GM21619 (cell line): ENCODE data around the gene XYLT2.
A peak's percentile ranks its signal among the peaks of the same experiment; 100 is the strongest.
"Not testable (repeated sequence)": the region's sequence is repeated elsewhere in the genome, so short reads cannot be mapped to it uniquely, and the experiment has no call there.

Experiments
- ATAC-seq: cut with Tn5 transposase; IDR thresholded peaks from one replicate; pipeline ENCODE4 v1.9.1; 2021; ENCODE audit not compliant: unreplicated experiment

Gene XYLT2

GRCh38 chr17:50388728-50389127, 42.8 kb downstream of the XYLT2 start:
- no peak for ATAC-seq

DNA sequence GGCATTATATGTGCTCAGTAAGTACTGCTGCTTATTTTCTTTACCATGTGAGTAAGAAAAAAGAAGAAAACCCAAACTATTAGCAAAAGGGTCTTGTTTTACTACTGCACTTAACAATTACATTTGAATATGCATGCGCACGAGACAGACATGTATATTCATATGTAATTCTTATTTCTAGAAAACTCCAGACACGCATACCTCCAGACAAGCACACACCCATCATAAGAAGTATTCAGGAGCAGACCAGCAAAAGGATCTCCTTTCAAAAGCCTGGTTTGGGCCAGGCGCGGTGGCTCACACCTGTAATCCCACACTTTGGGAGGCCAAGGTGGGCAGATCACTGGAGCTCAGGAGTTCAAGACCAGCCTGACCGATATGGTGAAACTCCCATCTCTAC, 43.6 kb downstream of the XYLT2 start:
- ATAC-seq = no peak

GRCh38 chr17:50392621-50393020, 46.7 kb downstream of the XYLT2 start:
- ATAC-seq = no peak

DNA sequence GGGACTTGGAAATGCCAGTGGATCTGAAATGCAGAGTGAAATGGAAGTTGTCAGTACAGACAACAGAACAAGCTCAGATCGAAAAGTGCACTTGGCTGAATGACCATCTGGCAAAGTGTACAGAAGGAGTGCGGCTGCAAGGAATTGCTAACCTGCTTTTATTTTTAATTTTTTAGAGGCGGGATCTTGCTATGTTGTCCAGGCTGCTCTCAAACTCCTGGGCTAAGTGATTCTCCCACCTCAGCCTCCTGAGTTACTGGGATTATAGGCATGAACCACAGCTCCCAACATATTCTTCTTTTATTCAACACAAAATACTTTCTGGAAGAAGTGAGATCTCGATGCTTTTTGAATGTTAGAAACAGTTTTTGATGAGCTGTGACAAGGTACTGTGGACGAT, 47.8 kb downstream of the XYLT2 start:
- ATAC-seq = no peak

- ATAC-seq = no peak
Measured at GRCh38 chr17:50394711-50395110, 48.8 kb downstream of the XYLT2 start.

GRCh38 chr17:50396261-50397110, 50.6 kb downstream of the XYLT2 start:
- ATAC-seq = peak; percentile 10

DNA sequence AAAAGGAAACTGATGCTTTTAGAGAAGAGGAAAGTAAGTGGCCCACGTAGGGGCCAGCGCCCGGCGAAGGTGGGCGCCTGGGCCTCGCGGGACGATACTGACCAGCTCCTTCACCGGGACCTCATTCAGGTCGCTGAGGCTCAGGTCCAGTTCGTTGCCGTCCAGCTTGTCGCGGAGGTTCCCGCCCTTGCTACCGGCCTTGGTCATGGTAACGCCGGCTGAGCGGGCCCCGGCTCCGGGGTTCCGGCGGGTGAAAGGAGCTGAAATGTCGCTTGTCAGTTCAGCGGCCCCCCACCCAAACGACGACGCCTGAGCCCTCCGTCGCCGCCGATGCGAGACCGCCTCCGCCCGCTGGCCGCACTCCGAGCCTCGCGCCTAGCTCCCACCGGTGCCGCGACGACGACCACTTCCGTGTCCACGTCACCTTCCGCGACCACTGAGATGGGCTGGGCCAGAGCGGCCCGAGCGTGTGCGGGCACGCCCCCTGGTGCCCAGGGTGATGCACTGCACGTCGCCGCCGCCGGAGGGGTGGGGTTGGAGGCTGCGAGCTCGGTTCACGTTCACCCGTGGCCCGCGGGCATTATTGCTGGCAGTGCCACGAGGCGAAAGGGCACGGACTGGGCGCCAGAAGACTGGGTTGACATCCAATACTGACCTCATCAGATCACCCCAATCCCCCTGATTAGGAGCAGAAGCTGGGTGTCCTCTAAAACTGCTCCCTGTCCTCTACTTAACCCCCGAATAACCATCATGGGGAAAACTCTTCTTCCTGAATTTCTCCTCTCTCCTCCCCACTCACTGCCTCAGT, 51.4 kb downstream of the XYLT2 start, which contains the start of gene LRRC59:
LRRC59 (minus strand) TSS at position 413 of the 808 bp plus-strand sequence; CDS start at position 207, 206 bp downstream.
- ATAC-seq = peak; percentile 92

DNA sequence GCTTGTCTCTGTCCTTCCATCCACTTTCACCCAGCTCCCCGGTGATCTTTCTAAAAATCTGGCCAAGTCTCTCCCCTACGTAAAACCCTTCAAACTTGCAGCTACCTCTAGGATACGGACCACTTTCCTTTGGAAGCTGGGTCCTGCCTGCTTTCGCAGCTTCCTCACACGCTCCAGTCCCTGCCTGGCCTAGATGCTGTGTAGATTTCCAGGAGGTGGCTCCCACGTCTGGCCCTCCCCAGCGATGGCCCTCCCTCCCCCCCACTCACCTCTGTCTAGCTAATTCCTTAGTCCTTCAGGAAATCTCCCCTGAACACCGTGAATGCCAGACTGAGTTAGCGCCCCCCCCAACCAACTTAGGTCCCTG, 52.0 kb downstream of the XYLT2 start:
- ATAC-seq = no peak

DNA sequence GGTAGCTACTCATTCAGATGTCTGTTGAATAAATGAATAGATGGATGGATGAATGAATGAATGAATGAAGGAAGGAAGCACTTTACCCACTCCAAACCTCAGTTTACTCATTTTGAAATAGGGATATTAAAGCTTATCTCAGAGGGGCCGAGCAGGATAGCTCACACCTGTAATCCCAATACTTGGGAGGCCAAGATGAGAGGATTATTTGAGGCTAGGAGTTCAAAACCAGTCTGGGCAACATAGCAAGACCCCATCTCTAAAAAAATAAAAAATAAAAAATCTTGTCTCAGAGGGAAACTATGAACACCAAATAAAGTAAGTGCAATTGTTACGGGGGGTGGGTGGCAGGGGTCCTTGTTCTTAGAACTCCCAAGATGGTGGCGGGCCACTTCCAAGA, 52.7 kb downstream of the XYLT2 start:
- ATAC-seq = not testable (repeated sequence)

DNA sequence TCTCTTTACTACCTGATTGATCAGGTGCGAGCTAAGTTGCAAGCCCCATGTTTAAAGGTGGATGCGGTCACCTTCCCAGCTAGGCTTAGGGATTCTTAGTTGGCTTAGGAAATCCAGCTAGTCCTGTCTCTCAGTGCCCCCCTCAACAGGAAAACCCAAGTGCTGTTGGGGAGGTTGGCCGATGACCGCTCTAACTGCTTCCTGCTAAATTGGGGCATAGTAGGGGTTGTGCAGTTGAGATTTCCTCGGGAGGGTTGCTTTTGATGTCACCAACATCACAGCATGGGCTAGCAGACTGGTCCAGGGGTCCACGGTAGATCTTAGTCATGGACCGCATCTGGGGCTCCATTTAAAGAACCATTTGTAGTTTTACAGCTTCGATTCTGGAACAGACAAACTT, 53.7 kb downstream of the XYLT2 start:
- not testable (repeated sequence) for ATAC-seq

DNA sequence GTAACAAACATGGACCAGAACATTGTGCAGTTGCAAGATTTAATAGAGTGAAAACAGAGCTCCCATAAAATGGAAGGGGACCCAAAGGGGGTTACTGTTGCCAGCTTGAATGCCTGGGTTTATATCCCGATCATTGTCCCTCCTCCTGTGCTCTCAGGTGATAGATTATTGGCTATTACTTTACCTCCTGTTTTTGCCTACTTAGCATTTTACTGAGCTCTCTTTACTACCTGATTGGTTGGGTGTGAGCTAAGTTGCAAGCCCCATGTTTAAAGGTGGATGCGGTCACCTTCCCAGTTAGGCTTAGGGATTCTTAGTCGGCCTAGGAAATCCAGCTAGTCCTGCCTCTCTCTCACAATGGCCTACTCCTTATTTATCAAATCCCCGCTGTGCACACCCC, 59.4 kb downstream of the XYLT2 start:
- not testable (repeated sequence) for ATAC-seq

DNA sequence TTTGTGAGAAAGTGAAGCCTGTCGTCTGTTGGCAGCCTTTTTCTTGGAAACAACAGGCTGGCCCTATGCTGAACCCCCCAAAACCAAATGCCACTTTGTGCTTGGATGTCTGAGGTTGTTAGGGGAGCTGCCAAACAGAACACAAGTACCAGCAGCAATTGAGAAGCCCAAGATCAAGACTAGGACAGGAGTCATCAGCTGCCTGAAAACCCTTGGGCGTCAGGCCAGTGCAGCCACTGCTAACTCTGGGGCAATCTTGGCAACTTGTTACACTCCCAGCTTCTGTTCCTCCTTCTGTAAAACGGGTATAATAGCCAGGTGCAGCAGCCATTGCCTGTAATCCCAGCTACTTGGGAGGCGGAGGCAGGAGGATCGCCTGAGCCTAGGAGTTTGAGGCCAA, 60.7 kb downstream of the XYLT2 start:
- ATAC-seq = no peak

DNA sequence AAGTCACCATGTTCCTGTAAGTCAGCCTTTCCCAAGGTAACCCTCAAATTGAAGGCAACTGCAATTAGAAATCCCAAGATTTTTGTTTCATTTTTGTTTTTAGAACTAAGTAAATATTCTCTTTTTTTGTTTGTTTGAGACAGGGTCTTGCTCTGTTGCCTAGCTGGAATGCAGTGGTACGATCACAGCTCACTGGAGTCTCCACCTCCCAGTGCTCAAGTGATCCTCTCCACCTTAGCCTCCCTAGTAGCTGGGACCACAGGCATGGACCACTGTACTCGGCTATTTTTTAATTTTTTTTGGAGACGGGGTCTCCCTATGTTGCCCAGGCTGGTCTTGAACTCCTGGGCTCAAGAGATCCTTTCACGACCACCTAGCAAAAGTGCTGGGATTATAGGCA, 62.0 kb downstream of the XYLT2 start:
- no peak for ATAC-seq
